HG03354 (cell line): ENCODE results near the gene ZNF100.
"Not testable (repeated sequence)": the region's sequence is repeated elsewhere in the genome, so short reads cannot be mapped to it uniquely, and the experiment has no call there.

ENCODE experiments used
- ATAC-seq: cut with Tn5 transposase; IDR thresholded peaks from one replicate; pipeline ENCODE4 v1.9.1; 2021; ENCODE audit warnings: mild to moderate bottlenecking; ENCODE audit not compliant: unreplicated experiment, poor library complexity, severe bottlenecking

ZNF100 gene

DNA sequence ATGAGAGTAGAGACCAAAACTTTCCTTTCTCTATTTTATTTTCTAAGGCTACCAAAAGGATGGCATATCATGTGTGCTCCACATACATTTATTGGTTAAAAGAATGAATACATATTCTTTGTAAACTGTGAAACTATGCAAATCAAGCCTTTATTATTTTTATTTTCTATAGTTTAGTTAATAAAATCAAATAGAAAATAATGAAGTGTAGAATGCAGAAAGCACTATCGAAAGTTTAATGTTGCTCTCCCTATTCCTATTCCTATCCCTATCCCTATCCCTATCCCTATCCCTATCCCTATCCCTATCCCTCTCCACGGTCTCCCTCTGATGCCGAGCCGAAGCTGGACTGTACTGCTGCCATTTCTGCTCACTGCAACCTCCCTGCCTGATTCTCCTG lies 60.3 kb downstream of the ZNF100 start:
- no peak for ATAC-seq

- no peak for ATAC-seq
Measured at GRCh38 chr19:21705393-21705792, 62.0 kb downstream of the ZNF100 start.

GRCh38 chr19:21704320-21704719 lies 63.1 kb downstream of the ZNF100 start:
- no peak for ATAC-seq

DNA sequence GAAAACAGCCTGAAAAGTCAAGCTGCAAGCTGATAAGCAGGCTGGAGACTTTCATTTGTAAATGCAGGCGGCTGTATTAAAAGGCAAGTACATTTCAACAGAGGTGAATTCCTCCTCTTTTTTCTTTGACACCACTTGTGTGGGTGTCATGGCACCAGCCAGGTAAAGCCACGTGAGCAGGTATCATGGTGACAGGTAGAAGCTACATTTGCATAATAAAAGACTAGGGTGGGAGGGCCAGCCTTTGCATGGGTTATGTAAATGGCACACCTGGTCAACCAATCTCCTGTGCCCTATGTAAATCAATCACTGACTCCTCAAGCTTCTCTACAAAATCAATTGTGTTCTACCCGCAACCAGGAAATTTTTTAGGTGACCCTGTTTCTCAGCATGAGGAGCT lies 68.2 kb downstream of the ZNF100 start:
- ATAC-seq: no peak

DNA sequence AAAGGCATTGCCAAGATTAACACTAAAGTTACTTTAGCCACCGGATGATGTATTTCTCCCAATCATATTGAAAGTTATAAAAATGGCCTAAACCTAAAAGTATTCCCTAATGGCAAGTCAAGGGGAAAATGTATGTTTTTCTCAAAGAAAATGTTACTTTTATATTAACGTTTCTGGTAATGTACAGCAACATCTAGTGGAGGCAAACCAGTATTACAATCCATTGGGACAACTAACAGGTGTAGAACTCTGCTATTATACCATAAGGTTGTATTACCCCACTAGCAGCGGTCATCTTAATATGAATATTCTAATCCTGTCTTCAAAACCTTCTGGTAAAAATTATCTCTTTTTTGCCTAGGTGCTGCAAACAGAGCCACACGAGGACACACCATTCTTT lies 69.2 kb downstream of the ZNF100 start:
- ATAC-seq: no peak

DNA sequence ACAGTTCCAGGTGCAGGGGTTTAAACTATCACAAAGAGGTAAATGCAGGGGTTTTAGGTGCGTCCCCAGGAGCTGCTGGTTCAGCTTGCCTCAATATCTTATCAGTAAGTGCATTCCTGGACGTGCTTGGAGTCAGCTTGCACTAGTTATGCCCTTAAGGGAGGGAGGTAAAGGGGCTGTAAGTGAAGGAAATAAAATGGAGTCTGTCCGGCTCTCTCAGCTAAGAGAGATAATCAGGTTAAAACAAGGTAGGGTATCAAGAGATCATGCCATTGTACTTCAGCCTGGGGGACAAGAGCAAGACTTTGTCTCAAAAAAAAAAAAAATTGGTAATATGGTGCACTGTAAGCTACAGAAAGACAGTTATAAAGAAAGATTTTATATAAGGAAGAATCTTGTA lies 69.7 kb downstream of the ZNF100 start:
- ATAC-seq: no peak

- ATAC-seq: no peak
Measured at GRCh38 chr19:21694171-21694906, 73.0 kb downstream of the ZNF100 start.

DNA sequence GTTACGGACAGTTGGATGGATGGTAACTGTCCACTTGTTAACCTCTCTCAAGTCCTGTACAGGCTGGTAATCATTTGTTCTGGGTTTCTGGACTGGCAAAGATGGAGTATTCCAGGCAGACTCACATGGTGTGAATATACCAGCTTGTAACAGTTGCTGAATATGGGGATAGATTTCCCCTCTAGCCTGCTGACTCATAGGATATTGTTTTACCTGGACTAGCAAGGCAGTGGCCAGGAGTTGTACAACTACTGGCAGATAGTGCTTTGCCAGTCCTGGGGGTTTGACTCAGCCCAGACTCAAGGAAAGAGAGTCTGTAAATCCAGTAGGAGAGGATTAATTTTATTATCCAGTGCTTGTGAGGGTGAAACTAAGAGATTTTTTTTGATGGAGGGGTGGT lies 74.0 kb downstream of the ZNF100 start:
- no peak for ATAC-seq

DNA sequence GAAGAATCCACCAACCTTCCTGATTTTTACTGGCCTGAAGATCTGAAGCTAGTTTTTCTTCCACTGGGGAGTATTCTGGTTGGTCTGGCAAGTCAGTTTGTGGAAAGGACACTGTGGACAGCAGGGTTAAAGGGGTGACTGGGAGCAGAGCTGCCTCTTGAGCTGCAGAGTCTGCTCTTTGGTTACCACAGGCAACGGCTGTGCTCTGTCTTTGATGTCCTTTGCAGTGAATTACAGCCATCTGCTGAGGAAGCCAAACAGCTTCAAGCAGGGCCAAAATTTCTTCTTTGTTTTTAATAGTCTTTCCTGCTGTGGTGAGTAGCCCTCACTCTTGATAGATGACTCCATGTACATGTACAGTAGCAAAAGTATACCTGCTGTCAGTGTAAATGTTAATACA lies 75.7 kb downstream of the ZNF100 start:
- no peak for ATAC-seq

- ATAC-seq: no peak
Measured at GRCh38 chr19:21688464-21688863, 78.9 kb downstream of the ZNF100 start.

- no peak for ATAC-seq
Measured at GRCh38 chr19:21680671-21681070, 86.7 kb downstream of the ZNF100 start.

- no peak for ATAC-seq
Measured at GRCh38 chr19:21680026-21680425, 87.4 kb downstream of the ZNF100 start.

- no peak for ATAC-seq
Measured at GRCh38 chr19:21677696-21678418, 89.5 kb downstream of the ZNF100 start.

- ATAC-seq: no peak
Measured at GRCh38 chr19:21674454-21674853, 92.9 kb downstream of the ZNF100 start.

DNA sequence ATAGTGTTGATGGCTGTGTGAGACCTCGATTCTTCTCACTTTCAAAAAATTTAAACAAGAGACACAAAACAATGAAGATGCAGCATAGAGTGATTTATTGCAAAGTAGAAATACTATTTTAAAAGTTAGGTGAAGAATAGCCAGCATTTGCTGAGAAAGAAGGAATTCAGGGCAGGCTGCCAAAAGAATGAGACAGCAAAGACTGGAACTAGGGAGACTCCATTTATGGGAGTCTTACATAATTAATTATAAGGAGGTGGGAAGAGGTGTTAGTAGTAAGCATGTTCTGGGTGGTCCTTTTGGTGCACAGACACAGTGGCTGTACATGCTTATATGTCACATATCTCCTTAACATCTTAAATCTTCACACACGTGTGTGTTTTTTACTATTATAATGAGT lies 93.9 kb downstream of the ZNF100 start:
- not testable (repeated sequence) for ATAC-seq
